ENCODE measurements around the gene SP1.

- TF ChIP-seq GATA2 (IDR thresholded peaks at IDR 0.05; ENCODE audit: low read depth, low read length) (no peak), GATA3 (IDR thresholded peaks at IDR 0.05; ENCODE audit: low read depth, low read length) (no peak)
These were observed 74.1 kb downstream of the SP1 start for GRCh38 chr12:53453953-53454640.

Measured in SH-SY5Y (cell line).